ENCODE measurements around the gene ARHGAP12. TPM values are rescaled to one million over a fixed set of nuclear protein-coding genes. Genes with fewer than 3 reads are reported as not detected.
"Not testable (repeated sequence)": the region's sequence is repeated elsewhere in the genome, so short reads cannot be mapped to it uniquely, and the experiment has no call there.

ARHGAP12 gene
- polyA plus RNA-seq, 3 donors: 30.0 to 48.2 (median 39.1) TPM

- DNase-seq (ENCODE audit: extremely low read depth in 1 of 11, low read depth in 9 of 11, low spot score in 4 of 11): no peak
Observed at GRCh38 chr10:31803606-31804351, 124.9 kb downstream of the ARHGAP12 start.

GRCh38 chr10:31799181-31799580 is 129.4 kb downstream of the ARHGAP12 start:
- no peak for DNase-seq (ENCODE audit: extremely low read depth in 1 of 11, low read depth in 9 of 11, low spot score in 4 of 11)

GRCh38 chr10:31792745-31793144 is 135.9 kb downstream of the ARHGAP12 start:
- DNase-seq (ENCODE audit: extremely low read depth in 1 of 11, low read depth in 9 of 11, low spot score in 4 of 11): no peak

GRCh38 chr10:31789555-31789954 is 139.1 kb downstream of the ARHGAP12 start:
- no peak for DNase-seq (ENCODE audit: extremely low read depth in 1 of 11, low read depth in 9 of 11, low spot score in 4 of 11)

- no peak for DNase-seq (ENCODE audit: extremely low read depth in 1 of 11, low read depth in 9 of 11, low spot score in 4 of 11)
Observed at GRCh38 chr10:31782701-31783100, 145.9 kb downstream of the ARHGAP12 start.

GRCh38 chr10:31780717-31781116 is 147.9 kb downstream of the ARHGAP12 start:
- no peak for DNase-seq (ENCODE audit: extremely low read depth in 1 of 11, low read depth in 9 of 11, low spot score in 4 of 11)

- DNase-seq (ENCODE audit: extremely low read depth in 1 of 11, low read depth in 9 of 11, low spot score in 4 of 11): no peak
Observed at GRCh38 chr10:31778627-31779026, 150.0 kb downstream of the ARHGAP12 start.

- no peak for DNase-seq (ENCODE audit: extremely low read depth in 1 of 11, low read depth in 9 of 11, low spot score in 4 of 11)
Observed at GRCh38 chr10:31776159-31776558, 152.5 kb downstream of the ARHGAP12 start.

GRCh38 chr10:31774928-31775650 is 153.5 kb downstream of the ARHGAP12 start:
- DNase-seq (ENCODE audit: extremely low read depth in 1 of 11, low read depth in 9 of 11, low spot score in 4 of 11): no peak

- DNase-seq (ENCODE audit: extremely low read depth in 1 of 11, low read depth in 9 of 11, low spot score in 4 of 11): peak in 2 of 11 donors; percentile 43 to 50
Observed at GRCh38 chr10:31774299-31774900, 154.2 kb downstream of the ARHGAP12 start.

- no peak for DNase-seq (ENCODE audit: extremely low read depth in 1 of 11, low read depth in 9 of 11, low spot score in 4 of 11)
Observed at GRCh38 chr10:31773749-31774298, 154.8 kb downstream of the ARHGAP12 start.

GRCh38 chr10:31771331-31771831 is 157.2 kb downstream of the ARHGAP12 start:
- DNase-seq (ENCODE audit: extremely low read depth in 1 of 11, low read depth in 9 of 11, low spot score in 4 of 11): no peak

GRCh38 chr10:31770307-31770902 is 158.2 kb downstream of the ARHGAP12 start:
- DNase-seq (ENCODE audit: extremely low read depth in 1 of 11, low read depth in 9 of 11, low spot score in 4 of 11): no peak

GRCh38 chr10:31769564-31769963 is 159.1 kb downstream of the ARHGAP12 start:
- DNase-seq (ENCODE audit: extremely low read depth in 1 of 11, low read depth in 9 of 11, low spot score in 4 of 11): no peak

- not testable (repeated sequence) for DNase-seq (ENCODE audit: extremely low read depth in 1 of 11, low read depth in 9 of 11, low spot score in 4 of 11)
Observed at GRCh38 chr10:31768935-31769334, 159.7 kb downstream of the ARHGAP12 start.

GRCh38 chr10:31768467-31768866 is 160.2 kb downstream of the ARHGAP12 start:
- no peak for DNase-seq (ENCODE audit: extremely low read depth in 1 of 11, low read depth in 9 of 11, low spot score in 4 of 11)

GRCh38 chr10:31765541-31765940 is 163.1 kb downstream of the ARHGAP12 start:
- DNase-seq (ENCODE audit: extremely low read depth in 1 of 11, low read depth in 9 of 11, low spot score in 4 of 11): no peak

- DNase-seq (ENCODE audit: extremely low read depth in 1 of 11, low read depth in 9 of 11, low spot score in 4 of 11): no peak
Observed at GRCh38 chr10:31762316-31762715, 166.3 kb downstream of the ARHGAP12 start.

GRCh38 chr10:31761156-31761555 is 167.5 kb downstream of the ARHGAP12 start:
- no peak for DNase-seq (ENCODE audit: extremely low read depth in 1 of 11, low read depth in 9 of 11, low spot score in 4 of 11)

Data from renal cortex interstitium (tissue), 11 donors.